SU-DHL-6 (cell line): Measurements from ENCODE around the gene ORC2.

Experiments used
- H2AFZ ChIP-seq: fragments of 200-600 bp; sonication (generic); 2 replicates; pipeline ENCODE4 v1.6.1; 2014; ENCODE audit warnings: low read depth, mild to moderate bottlenecking, moderate library complexity, mixed read lengths, antibody characterized with exemption, low read length; ENCODE audit not compliant: severe bottlenecking
- H3F3A ChIP-seq: fragments of 200-600 bp; shearing (Covaris generic); 2 replicates; pipeline ENCODE4 v1.6.0; 2016; ENCODE audit warnings: antibody characterized with exemption, mild to moderate bottlenecking; ENCODE audit not compliant: insufficient read depth
- H3K27ac ChIP-seq: fragments of 200-600 bp; sonication (generic); 2 replicates; pipeline ENCODE4 v1.5.1; 2016; ENCODE audit warnings: low read depth, mild to moderate bottlenecking, low read length, moderate library complexity, mixed read lengths
- H3K27me3 ChIP-seq: fragments of 200-600 bp; sonication (generic), shearing (Covaris generic); 2 replicates; pipeline ENCODE4 v1.6.0; 2014; ENCODE audit warnings: mild to moderate bottlenecking, low read length
- H3K36me3 ChIP-seq: fragments of 200-600 bp; sonication (generic); 2 replicates; pipeline ENCODE4 v1.6.1; 2014; ENCODE audit warnings: mild to moderate bottlenecking, low read length, mixed read lengths
- H3K4me2 ChIP-seq: fragments of 300-600, 200-600 bp; shearing (Covaris generic), sonication (generic); 2 replicates; pipeline ENCODE4 v1.6.0; 2014; ENCODE audit warnings: low read length, low read depth, mild to moderate bottlenecking; ENCODE audit not compliant: poor library complexity, severe bottlenecking
- H3K4me3 ChIP-seq: fragments of 200-600 bp; sonication (generic); 2 replicates; pipeline ENCODE4 v1.5.1; 2014; ENCODE audit warnings: antibody characterized with exemption, low read length, mild to moderate bottlenecking, mixed read lengths; ENCODE audit not compliant: insufficient read depth, poor library complexity, severe bottlenecking
- H3K79me2 ChIP-seq: fragments of 200-600 bp; sonication (generic); 2 replicates; pipeline ENCODE4 v1.6.1; 2014; ENCODE audit warnings: mild to moderate bottlenecking, low read length, moderate library complexity; ENCODE audit not compliant: insufficient read depth
- H3K9ac ChIP-seq: fragments of 200-600 bp; sonication (generic); 2 replicates; pipeline ENCODE4 v1.7.0; 2014; ENCODE audit warnings: mild to moderate bottlenecking, low read length
- H3K9me2 ChIP-seq: fragments of 200-600 bp; sonication (generic); replicated peaks from 2 replicates; pipeline ENCODE4 v1.6.1; 2014; ENCODE audit warnings: low read length; ENCODE audit not compliant: insufficient read depth
- H3K9me3 ChIP-seq: fragments of 200-600 bp; sonication (generic); 2 replicates; pipeline ENCODE4 v1.6.1; 2014; ENCODE audit warnings: low read length, mixed read lengths; ENCODE audit not compliant: insufficient read depth
- H4K20me1 ChIP-seq: fragments of 200-600 bp; sonication (generic); 2 replicates; pipeline ENCODE4 v1.6.1; 2014; ENCODE audit warnings: low read depth, mild to moderate bottlenecking, antibody characterized with exemption, low read length, moderate library complexity, mixed read lengths
- CTCF ChIP-seq: fragments of 200-600 bp; sonication (generic); IDR thresholded peaks from one replicate; pipeline ENCODE4 v1.5.1; 2017; ENCODE audit warnings: antibody characterized with exemption, mild to moderate bottlenecking, low read length, moderate library complexity; ENCODE audit not compliant: insufficient read depth, poor library complexity, severe bottlenecking
- EZH2phosphoT487 ChIP-seq: fragments of 200-600 bp; sonication (generic), shearing (Covaris generic); conservative IDR thresholded peaks from 2 replicates; pipeline ENCODE4 v1.6.1; 2018; ENCODE audit warnings: mild to moderate bottlenecking, antibody characterized with exemption, low read length, moderate library complexity, mixed read lengths

Gene ORC2

GRCh38 chr2:200943527-200944105 lies 19.8 kb downstream of the ORC2 start:
- Histone ChIP-seq H3K79me2 (no peaks in the 10 kb centered on the region), H3F3A (peaks cover 2% of the 10 kb centered on the region; the same call in 1 of the 2 replicates), H3K9me2 (no peaks in the 10 kb centered on the region), H3K36me3 (peaks cover 38% of the 10 kb centered on the region; the same call in 1 of the 2 replicates), H3K9ac (no peak overlapping the region), H3K9me3 (no peaks in the 10 kb centered on the region), H4K20me1 (no peaks in the 10 kb centered on the region), H2AFZ (no peak overlapping the region), H3K4me3 (no peak overlapping the region), H3K4me2 (no peak overlapping the region), H3K27me3 (no peaks in the 10 kb centered on the region), H3K27ac (no peak overlapping the region)
- TF ChIP-seq EZH2phosphoT487 (no peak), CTCF (no peak)

DNA sequence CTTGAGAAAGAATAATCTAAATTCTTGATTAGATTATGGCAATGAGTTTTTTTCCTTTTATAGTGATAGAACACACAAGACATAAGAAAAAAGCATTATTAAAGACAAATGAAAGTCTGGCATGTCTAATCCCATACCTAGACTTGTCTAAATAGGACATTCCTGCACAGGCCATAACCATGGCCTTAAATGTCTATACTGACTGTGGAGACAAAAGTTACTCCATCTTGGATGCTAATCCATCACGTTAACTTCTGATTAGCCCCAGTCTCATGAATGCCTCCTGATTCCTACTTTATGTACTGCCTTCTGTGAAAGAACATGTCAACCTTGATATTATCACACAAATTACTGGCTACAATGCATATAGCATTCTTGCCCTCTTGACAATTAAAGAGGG lies 23.6 kb downstream of the ORC2 start:
- TF ChIP-seq CTCF, result no peak
- TF ChIP-seq EZH2phosphoT487, result no peak
- Histone ChIP-seq H3K9ac (no peak overlapping the region), H3K36me3 (peaks cover 48% of the 10 kb centered on the region; the same call in 1 of the 2 replicates)

DNA sequence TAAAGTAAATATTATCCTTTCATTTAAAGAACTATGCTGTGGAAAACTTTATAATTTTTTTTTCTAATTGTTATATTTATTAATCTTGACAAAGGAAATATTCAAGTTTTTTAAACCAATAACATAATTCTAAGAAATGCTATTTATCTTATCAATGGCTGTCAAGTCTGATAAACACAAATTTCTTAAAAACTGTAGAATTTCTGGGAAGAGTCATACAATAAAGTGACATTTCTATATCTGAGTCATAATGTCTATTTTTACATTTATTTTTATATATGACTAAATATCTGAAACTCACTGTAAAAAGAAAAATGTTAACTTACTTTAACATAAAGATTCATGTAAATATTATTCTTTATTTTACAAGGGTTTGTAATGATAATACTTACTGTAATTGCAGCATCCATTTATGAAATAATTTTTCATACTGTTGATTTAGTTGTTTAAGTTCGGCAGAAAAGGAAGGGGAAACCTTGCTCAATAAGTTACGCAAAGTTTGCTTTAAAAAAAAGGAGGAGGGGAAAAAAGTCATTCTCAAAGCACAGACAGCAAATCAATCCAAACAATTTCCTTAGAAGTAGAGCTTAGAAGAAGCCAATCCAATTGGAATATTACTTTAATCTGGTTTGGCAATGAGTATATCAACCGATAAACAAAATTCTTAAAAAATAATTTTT lies 32.4 kb downstream of the ORC2 start:
- Histone ChIP-seq H3K9me2 (no peaks in the 10 kb centered on the region), H2AFZ (no peak overlapping the region), H3K9me3 (no peaks in the 10 kb centered on the region), H3F3A (peaks cover 11% of the 10 kb centered on the region; the same call in 1 of the 2 replicates), H4K20me1 (no peaks in the 10 kb centered on the region), H3K4me2 (no peak overlapping the region), H3K9ac (no peak overlapping the region), H3K36me3 (peaks cover 44% of the 10 kb centered on the region), H3K79me2 (no peaks in the 10 kb centered on the region), H3K27ac (no peak overlapping the region), H3K27me3 (no peaks in the 10 kb centered on the region), H3K4me3 (no peak overlapping the region)
- no peak for TF ChIP-seq CTCF
- TF ChIP-seq EZH2phosphoT487, result no peak

More for the DNA sequence above, 23.6 kb downstream of the ORC2 start:
- no peak overlapping the region for H3K4me2 ChIP-seq
- no peak overlapping the region for H3K4me3 ChIP-seq
- H3K79me2 ChIP-seq, result no peaks in the 10 kb centered on the region
- no peaks in the 10 kb centered on the region for H3K9me3 ChIP-seq
- no peaks in the 10 kb centered on the region for H4K20me1 ChIP-seq
- no peak overlapping the region for H2AFZ ChIP-seq
- H3K9me2 ChIP-seq, result no peaks in the 10 kb centered on the region
- H3K27ac ChIP-seq, result no peak overlapping the region
- H3K27me3 ChIP-seq, result no peaks in the 10 kb centered on the region
- 0 out of 2 replicates have a peak, but pooled peaks cover 3% of the 10 kb centered on the region for H3F3A ChIP-seq
